H1 (cell line): ENCODE measurements around the gene RRP12.

ENCODE experiments used
- JUND ChIP-seq: IDR thresholded peaks from 2 replicates; pipeline ENCODE4 v1.6.1; 2011; ENCODE audit warnings: mild to moderate bottlenecking, improper control_type of control experiment, low read length
- POLR2A ChIP-seq, 2 experiments: IDR thresholded peaks; 1 replicate in 1 of 2; 2 replicates in 1 of 2; pipeline ENCODE4 v1.6.1; 2011; ENCODE audit warnings: low read depth in 2 of 2, low read length in 2 of 2, mild to moderate bottlenecking in 2 of 2; ENCODE audit errors: control extremely low read depth in 1 of 2
- RXRA ChIP-seq: IDR thresholded peaks from 2 replicates; pipeline ENCODE4 v1.6.1; 2011; ENCODE audit warnings: low read depth, mild to moderate bottlenecking, low read length, moderate library complexity; ENCODE audit not compliant: insufficient read depth

GRCh38 chr10:97356918-97357317 lies 44.2 kb downstream of the RRP12 start:
- TF ChIP-seq POLR2A (IDR thresholded peaks at IDR 0.05; ENCODE audit: control extremely low read depth in 1 of 2, low read depth in 2 of 2, low read length in 2 of 2) (no peak), RXRA (no peak), JUND (no peak)
